Measurements from ENCODE around the gene SNAI3.

SNAI3 gene

DNA sequence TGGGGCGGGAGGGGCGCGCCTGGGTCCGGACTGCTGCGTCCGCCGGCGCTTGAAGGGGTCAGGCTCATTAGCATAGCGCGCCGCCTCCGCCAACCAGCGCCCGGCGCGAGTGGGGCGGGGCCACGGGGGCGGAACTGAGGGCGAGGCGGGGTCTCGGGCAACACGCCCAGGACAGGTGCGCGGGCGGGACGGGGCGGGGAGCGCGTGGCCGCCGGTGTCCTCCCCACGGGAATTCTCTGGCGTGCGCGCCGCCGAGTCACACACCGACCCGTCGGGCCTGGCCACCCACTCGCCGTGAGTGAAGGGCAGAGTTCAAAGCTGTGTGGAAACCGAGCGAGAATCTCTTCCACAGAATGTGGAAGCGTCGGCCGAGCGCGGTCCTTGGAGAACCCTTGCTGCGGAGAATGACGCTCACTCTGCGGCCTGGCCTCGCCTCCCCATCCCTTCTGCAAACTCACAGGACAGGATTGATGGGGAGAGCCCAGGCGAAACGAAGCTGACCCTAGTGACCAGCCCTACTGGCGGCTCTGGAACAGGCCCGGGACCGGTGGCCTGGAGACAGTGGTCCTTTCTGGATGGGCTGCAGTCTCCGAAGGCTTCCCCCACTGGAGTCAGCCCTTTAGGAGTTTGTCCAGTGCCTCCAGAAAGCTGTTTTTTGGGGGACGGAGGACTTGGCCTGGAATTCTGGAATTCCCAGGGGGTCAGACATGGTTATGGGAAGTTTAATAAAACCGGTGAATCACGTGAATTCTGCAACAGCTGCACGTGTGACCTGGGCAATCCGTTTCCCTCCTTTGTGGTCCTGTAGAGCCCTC, at the start of gene SNAI3:
Gene SNAI3, minus strand, starts transcription at position 69 of the 815 bp plus-strand sequence. CDS start 101 bp downstream, outside the sequence.
- peak; percentile 66 to 70 for DNase-seq
- TF ChIP-seq GATA1 (IDR thresholded peaks at IDR 0.05; ENCODE audit: low read depth, low read length): no peak
- no peak for TF ChIP-seq POLR2A (IDR thresholded peaks at IDR 0.05; ENCODE audit: low read length)

GRCh38 chr16:88736088-88736487, 49.8 kb upstream of the SNAI3 start:
- DNase-seq: no peak

GRCh38 chr16:88735616-88736015, 49.3 kb upstream of the SNAI3 start:
- no peak for TF ChIP-seq POLR2A (IDR thresholded peaks at IDR 0.05; ENCODE audit: low read length)
- TF ChIP-seq GATA1 (IDR thresholded peaks at IDR 0.05; ENCODE audit: low read depth, low read length): no peak
- DNase-seq: no peak

More at GRCh38 chr16:88736088-88736487, 49.8 kb upstream of the SNAI3 start:
- no peak for TF ChIP-seq POLR2A (IDR thresholded peaks at IDR 0.05; ENCODE audit: low read length)
- TF ChIP-seq GATA1 (IDR thresholded peaks at IDR 0.05; ENCODE audit: low read depth, low read length): no peak

DNA sequence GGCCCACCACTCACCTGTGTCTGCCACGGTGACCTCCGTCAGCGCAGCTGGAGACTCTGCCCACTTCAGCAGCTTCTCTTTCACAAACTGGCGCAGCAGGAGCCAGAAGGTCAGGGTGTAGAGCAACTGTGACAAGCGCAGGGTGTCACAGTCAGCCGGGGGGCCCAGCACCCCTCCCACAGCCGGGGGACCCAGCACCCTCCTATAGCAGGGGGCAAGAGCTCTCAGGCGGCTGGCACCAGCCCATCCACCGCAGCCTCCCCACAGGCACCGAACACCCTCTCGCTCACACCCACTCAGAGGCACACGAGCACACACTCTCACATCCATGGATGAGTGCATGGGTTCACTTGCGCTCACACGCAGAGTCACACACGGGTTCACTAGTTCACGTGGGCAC, 48.8 kb upstream of the SNAI3 start:
- no peak for TF ChIP-seq POLR2A (IDR thresholded peaks at IDR 0.05; ENCODE audit: low read length)
- no peak for TF ChIP-seq GATA1 (IDR thresholded peaks at IDR 0.05; ENCODE audit: low read depth, low read length)

GRCh38 chr16:88734361-88734728, 48.0 kb upstream of the SNAI3 start:
- TF ChIP-seq POLR2A (IDR thresholded peaks at IDR 0.05; ENCODE audit: low read length): no peak
- no peak for TF ChIP-seq GATA1 (IDR thresholded peaks at IDR 0.05; ENCODE audit: low read depth, low read length)
- no peak for DNase-seq

More for the DNA sequence above, 48.8 kb upstream of the SNAI3 start:
- no peak for DNase-seq

- no peak for DNase-seq
- TF ChIP-seq GATA1 (IDR thresholded peaks at IDR 0.05; ENCODE audit: low read depth, low read length) (no peak), POLR2A (IDR thresholded peaks at IDR 0.05; ENCODE audit: low read length) (no peak)
These were observed 47.5 kb upstream of the SNAI3 start for GRCh38 chr16:88733630-88734360.

GRCh38 chr16:88732961-88733294, 46.6 kb upstream of the SNAI3 start:
- TF ChIP-seq POLR2A (IDR thresholded peaks at IDR 0.05; ENCODE audit: low read length) (no peak), GATA1 (IDR thresholded peaks at IDR 0.05; ENCODE audit: low read depth, low read length) (no peak)
- no peak for DNase-seq

DNA sequence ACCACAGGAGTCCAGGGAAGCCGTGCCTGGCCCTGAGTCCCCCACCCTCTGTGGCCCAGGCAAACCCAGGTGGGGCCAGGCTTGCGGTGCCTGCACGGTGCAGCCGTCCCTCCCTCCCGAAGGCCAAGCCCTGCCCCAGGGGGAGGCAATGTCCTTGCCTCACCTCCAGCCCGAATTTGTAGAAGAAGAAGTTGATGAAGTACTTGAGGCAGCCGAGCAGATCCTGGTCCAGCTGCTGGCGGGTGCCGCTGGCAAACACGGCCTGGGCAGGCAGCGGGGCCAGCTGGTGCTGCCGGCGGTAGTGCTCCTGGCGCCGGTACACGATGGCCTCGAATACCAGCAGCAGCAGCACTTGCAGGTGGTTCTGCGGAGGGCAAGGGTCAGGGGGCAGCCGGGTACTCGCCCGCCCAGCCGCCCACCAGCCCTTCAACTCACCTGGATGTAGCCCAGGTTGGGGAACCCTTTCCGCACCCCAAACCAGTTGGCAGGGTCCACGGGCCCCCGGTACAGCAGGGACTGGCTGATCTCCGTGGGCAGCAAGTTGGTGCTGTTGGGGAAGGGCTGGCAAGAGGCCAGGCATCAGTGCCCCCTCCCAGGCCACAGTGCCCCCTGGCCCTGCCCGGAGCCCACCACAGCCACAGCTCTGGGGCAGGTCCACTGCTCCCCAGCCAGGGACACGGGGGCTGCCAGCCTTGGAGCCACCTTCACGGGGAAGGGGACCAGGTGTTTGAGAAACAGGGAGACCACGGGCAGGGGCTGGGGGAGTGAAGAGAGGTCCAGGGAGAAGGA, 46.1 kb upstream of the SNAI3 start:
- no peak for DNase-seq

DNA sequence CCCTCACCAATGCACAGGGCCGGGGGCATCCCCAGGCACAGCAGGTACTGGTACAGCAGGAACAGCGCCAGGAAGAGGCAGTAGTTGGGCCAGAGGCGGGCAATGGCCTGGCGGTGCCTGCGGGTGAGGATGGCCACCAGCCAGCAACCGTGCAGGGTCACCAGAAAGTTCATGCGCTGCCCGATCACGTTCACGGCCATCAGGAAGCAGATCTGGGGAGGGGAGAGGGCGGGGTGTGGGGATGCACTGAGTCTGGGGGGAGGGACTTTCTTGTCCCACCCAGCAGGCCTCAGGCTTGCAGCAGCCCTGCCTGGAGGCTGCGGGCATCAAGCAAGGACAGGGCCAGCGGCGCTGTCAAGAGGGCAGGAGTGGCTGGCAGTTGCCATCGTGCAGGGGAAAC, 45.4 kb upstream of the SNAI3 start:
- DNase-seq: no peak
- no peak for TF ChIP-seq GATA1 (IDR thresholded peaks at IDR 0.05; ENCODE audit: low read depth, low read length)
- TF ChIP-seq POLR2A (IDR thresholded peaks at IDR 0.05; ENCODE audit: low read length): no peak

More for the DNA sequence above, 46.1 kb upstream of the SNAI3 start:
- TF ChIP-seq POLR2A (IDR thresholded peaks at IDR 0.05; ENCODE audit: low read length) (no peak), GATA1 (IDR thresholded peaks at IDR 0.05; ENCODE audit: low read depth, low read length) (no peak)

- no peak for TF ChIP-seq POLR2A (IDR thresholded peaks at IDR 0.05; ENCODE audit: low read length)
- no peak for TF ChIP-seq GATA1 (IDR thresholded peaks at IDR 0.05; ENCODE audit: low read depth, low read length)
These were observed 44.6 kb upstream of the SNAI3 start for GRCh38 chr16:88730632-88731607.

GRCh38 chr16:88727871-88728270, 41.6 kb upstream of the SNAI3 start:
- DNase-seq: no peak
- TF ChIP-seq GATA1 (IDR thresholded peaks at IDR 0.05; ENCODE audit: low read depth, low read length) (no peak), POLR2A (IDR thresholded peaks at IDR 0.05; ENCODE audit: low read length) (no peak)

More at GRCh38 chr16:88730632-88731607, 44.6 kb upstream of the SNAI3 start:
- no peak for DNase-seq

GRCh38 chr16:88726981-88727380, 40.7 kb upstream of the SNAI3 start:
- no peak for DNase-seq
- TF ChIP-seq GATA1 (IDR thresholded peaks at IDR 0.05; ENCODE audit: low read depth, low read length): no peak
- TF ChIP-seq POLR2A (IDR thresholded peaks at IDR 0.05; ENCODE audit: low read length): no peak

DNA sequence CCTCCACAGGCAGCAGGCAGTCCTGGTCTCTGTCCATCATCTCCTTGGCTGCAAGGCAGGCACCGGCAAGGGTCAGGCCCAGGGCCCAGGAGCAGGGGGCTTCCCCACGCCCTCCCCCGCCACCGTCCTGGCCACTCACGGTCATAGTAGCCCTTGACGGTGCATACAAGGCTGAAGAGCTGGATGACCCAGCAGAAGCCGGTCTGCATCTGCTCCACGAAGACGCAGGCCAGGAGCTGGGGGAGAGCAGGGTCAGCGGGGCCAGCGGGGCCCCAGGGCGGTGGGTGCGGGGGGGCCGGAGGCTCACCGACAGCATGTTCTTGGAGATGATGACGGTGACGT, 40.1 kb upstream of the SNAI3 start:
- no peak for DNase-seq
- TF ChIP-seq POLR2A (IDR thresholded peaks at IDR 0.05; ENCODE audit: low read length): no peak

Measured in erythroblast (primary cell).